ENCODE results near the gene CST1.
"Not testable (repeated sequence)": the region's sequence is repeated elsewhere in the genome, so short reads cannot be mapped to it uniquely, and the experiment has no call there.

Gene CST1

DNA sequence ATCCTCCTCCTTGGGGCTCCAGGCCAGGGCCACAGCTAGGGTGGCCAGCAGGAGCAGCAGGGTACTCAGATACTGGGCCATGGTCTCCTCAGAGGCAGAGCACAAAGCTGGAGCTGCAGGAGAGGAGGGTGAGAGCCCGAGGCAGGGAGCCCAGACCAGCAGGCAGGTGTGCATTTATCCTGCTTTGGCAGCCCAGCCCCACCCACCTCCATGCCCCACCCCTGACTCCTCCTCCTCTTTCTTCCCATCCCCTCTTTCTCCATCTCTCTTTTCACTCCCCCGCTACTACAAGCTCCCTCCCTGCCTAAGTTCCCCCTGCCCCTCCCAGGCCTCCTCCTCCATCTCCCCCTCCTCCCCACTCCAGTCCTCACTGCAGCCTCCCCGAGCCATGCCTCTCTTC is at the start of gene CST1:
TSS of gene CST1 (minus strand) at position 150 of the 400 bp plus-strand sequence. CDS start at position 81, 69 bp downstream.
- not testable (repeated sequence) for DNase-seq (ENCODE audit: low spot score)

GRCh38 chr20:23799216-23799847 is 48.6 kb upstream of the CST1 start:
- peak; percentile 16 for DNase-seq (ENCODE audit: low spot score)

DNA sequence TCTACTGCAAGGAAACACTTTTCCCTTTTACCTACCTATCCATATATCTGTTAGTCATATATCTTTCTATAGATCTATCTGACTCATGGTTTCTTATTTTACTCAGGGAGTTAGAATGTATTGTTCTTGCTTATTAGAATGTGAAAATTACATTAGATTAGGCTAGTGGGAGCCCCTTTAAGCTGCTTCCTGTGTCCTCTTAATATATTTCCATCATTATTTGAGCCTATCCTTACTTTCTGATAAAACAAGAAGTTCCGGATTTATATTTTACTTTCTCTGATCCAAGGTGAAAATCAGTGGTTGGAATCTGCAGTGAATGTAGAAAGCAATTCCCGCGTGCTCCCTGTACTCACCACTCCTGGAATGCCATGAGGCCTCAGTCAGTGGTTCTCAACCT is 44.8 kb upstream of the CST1 start:
- no peak for DNase-seq (ENCODE audit: low spot score)

GRCh38 chr20:23794841-23795240 is 44.1 kb upstream of the CST1 start:
- no peak for DNase-seq (ENCODE audit: low spot score)

DNA sequence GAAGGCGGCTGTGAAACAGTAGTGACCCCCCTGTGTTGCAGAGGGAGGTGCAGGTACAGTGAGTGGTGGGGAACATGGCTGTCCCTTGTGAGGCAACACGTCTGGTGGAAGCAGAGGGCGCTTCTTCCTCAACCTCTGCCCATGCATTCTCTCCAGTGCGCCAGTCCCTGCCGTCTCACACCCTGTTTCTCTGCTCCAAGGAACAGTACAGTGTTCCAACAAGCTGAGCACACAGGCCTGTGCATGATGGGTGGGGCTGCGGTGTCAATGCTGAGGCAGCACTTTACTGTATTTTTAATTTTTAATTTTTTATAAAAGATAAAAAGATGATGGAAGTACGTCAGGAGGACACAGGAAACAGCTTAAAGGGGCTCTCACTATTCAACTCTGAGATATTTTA is 43.3 kb upstream of the CST1 start:
- no peak for DNase-seq (ENCODE audit: low spot score)

GRCh38 chr20:23783447-23783846 is 32.7 kb upstream of the CST1 start:
- DNase-seq (ENCODE audit: low spot score), result no peak

DNA sequence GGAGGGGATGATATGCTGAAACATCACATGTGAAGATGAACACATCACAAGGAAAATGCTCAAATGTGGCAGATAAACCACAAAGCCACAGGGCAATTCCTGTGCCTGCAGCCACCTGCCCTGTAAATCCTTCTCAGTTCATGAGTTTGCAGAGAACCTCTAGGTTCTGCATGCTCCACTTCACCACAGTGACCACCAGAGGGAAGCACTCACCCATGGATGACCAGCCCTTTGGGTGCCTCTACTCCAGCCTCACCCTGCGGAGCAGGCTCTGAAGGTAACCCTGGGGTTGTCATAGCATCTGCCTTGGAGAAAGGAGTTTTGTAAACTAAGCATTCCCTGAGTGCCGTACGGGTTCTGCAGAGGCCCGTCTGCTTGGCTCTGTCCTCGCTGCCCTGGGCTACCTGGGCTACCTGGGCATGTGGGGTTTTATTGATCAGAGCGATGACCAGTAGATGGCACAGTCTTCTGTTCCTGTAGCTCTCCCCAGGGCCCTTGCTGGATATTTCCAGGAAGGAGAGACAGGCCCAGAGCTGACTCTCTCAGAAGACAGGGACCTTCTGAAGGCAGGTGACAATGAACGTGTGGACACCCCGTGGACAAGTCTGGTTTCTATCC is 31.7 kb upstream of the CST1 start:
- peak; percentile 42 for DNase-seq (ENCODE audit: low spot score)

GRCh38 chr20:23778676-23779075 is 27.9 kb upstream of the CST1 start:
- not testable (repeated sequence) for DNase-seq (ENCODE audit: low spot score)

DNA sequence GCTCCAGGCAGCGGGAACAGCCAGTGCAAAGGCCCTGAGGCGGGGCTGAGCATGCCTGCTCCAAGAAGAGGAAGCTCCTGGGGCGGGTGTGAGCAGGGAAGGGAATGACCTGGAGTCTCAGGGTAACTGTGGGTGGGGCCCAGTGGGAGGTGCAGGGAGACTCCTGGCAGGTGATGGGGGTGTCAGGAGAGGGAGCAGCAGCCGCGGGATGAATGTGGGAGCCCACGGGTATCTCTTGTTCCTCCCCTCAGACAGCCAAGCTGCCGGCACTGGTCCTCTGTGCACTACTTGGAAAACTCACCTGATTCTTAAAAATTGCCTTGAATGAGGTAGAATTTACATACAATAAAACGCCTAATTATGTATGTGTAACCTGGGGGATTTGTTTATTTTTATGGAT is 26.6 kb upstream of the CST1 start:
- DNase-seq (ENCODE audit: low spot score), result not testable (repeated sequence)

- no peak for DNase-seq (ENCODE audit: low spot score)
Measured at GRCh38 chr20:23776067-23776771, 25.5 kb upstream of the CST1 start.

DNA sequence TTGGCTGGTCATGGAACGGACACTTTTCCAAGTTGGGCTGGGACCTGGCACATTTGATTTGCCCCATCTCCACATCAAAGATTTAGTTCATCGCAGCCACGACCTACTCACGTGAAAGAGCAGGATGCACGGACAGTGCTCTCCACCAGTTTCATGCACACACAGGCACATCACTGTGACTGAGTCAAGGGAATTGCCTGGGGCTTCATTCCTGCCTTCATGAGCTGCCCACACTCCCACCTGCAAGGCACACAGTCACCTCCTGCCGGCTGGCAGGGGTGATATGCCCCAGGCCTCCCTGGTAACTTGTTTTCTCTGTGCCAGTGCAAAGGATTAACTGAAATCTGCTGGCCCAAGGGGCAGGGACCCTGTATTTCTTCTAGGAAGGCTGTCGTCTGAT is 23.3 kb upstream of the CST1 start:
- no peak for DNase-seq (ENCODE audit: low spot score)

DNA sequence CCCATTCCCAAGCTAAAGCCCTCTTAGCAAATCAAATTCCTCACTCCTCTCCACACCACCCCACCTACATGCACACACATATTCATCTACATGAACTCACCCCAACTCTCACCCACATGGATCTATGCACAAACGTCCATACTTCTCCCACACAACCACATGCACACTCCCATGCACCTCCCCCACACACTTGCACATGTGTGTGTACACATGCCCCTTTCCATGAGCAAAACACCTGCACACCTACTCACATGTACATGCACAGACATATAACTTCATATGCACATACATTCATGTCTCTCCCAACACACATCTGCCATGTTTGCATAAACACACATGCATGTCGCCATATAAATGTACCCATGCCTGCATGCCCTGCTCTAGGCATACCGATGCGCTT is 22.8 kb upstream of the CST1 start:
- DNase-seq (ENCODE audit: low spot score), result no peak

GRCh38 chr20:23773127-23773526 is 22.4 kb upstream of the CST1 start:
- no peak for DNase-seq (ENCODE audit: low spot score)

DNA sequence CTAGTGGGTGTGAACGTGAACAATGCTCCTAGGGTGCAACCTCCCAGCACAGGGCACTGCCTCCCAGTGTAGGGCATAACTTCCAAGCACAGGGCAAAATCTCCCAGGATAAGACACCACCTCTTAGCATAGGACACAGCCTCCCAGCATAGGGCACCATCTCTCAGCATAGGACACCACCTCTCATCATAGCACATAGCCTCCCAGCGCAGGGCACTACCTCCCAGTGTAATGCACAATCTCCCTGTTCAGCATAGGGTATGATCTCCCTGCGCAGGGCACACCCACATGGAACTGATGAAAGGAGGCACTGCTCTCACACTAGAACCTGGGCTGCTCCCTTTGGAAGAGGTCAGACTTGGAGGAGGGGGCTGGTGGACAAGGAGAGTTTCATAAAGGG is 21.3 kb upstream of the CST1 start:
- DNase-seq (ENCODE audit: low spot score), result no peak

DNA sequence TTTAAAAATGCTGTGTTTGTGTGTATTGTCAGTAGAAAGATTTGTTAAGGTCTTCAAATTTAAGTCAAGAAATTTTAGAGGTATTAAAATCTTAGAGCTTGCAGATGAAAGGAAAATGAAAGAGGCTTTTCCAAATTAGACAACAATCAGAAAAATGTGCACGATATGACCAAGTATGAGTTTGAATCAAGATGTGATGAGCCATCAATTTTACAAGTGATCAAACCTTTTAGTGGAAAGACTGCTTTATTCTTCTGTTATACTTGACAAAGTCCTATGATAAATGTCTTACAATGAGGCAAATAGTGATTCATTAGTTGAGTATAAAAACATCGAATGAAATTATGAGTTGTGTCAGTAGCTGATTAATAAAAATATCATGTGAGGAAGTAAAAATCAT is 19.6 kb upstream of the CST1 start:
- no peak for DNase-seq (ENCODE audit: low spot score)

DNA sequence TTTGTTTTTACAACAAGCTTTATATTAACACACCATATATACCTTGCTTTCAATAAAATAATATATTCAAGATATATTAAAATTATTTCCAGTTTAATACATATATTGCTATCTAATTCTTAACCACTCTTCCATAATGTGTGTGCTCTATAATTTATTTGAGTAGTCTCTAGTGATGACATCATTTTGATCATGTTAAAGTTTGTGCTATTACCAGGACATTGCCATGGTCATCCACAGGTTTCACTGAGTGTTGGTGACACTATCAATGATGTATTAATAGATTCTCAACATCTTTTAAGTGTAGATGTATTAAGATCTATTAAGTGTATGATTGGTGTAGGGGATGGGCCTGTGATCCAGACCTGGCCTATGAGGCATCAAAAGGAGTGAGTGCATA is 17.8 kb upstream of the CST1 start:
- not testable (repeated sequence) for DNase-seq (ENCODE audit: low spot score)

- DNase-seq (ENCODE audit: low spot score), result no peak
Measured at GRCh38 chr20:23766531-23766930, 15.8 kb upstream of the CST1 start.

DNA sequence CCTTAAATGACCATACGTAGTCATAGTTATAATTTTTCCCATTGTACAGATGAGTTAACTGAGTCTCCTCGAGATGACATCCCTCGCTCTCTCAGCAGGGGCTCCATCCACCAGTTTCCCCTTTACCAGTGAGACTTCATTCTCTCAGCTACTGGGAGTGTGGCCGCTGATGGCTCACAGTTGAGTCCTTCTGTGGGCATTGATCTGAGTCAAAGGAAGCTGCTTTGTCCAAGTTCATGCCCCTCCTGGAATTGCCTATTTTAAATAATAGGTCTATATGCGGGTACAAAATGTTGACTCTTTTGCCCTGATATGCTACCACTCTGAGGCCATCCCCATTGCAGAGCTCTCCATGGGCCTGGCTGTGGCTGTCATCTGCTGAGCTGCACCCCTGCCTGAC is 14.8 kb upstream of the CST1 start:
- no peak for DNase-seq (ENCODE audit: low spot score)

GRCh38 chr20:23764630-23765029 is 13.9 kb upstream of the CST1 start:
- not testable (repeated sequence) for DNase-seq (ENCODE audit: low spot score)

DNA sequence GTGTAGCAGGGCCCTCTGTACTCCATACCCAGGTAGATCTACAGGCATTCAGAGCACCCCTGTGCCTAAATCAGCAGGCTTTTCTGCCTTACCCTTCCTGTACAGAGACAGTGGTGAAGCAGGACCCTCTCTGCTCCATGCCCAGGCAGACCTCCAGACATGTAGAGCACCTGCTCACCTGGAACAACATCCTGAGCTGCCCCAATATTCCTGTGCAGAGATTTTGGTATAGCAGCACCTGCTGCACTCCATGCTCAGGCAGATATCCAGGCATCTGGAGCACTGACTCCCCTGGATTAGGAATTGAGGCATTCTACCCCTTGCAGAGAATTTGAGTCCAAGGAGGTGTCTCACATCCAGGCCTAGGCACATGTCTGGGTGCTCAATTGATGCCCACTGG is 12.6 kb upstream of the CST1 start:
- no peak for DNase-seq (ENCODE audit: low spot score)

DNA sequence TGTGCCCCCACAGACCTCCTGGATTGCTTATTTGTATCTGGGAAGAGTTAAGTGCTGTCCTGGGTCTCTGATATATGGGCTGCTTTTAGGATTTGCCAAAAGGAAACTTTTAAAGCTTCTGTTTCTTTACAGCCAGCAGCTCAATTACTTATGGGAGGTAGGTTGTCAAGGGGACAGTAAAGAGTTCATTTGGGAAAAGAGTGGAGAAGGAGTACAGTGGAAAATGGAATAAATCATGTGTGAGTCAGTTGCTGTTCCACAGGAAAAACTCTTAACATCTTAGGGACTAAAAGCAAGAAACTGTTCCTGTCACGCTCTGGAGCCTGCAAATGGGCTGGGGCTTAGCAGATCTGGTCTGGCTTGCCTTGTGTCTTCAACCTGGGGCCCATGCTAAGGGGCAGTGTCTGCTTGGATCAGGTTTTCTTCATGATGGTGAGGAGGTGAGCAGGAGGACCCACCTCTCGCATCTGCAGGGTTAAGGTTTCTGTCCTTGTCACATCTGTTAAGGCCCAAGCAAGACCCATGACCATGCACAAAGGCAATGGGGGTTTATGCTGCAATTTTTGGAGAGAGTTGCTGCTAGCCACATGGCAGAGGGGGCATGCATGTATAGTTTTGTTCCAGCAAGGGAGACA is 8.7 kb upstream of the CST1 start:
- DNase-seq (ENCODE audit: low spot score), result no peak

GRCh38 chr20:23756792-23757191 is 6.1 kb upstream of the CST1 start:
- not testable (repeated sequence) for DNase-seq (ENCODE audit: low spot score)

DNA sequence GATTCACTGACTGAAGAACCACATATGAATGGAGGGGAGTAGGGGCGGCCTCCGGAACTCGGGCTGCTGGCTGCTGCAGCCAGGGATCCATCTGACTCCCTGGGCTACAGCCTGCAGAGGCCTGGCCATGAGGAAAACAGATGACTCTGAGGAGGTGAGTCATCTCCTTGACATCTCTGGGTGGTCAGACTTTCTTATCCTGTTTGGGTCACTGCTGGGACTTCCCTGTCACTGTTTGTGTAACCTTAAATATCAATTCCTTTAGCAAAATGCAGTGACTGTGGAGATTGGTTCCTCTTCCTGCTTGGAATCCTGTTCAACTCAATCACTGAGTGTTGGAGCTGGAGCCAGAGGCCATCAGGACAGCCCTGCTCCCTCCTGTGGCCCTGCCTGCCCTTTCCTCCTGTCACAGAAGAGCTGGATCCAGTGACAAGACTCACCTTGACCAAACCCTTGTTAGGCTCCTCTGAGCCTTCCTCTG is 4.4 kb upstream of the CST1 start:
- DNase-seq (ENCODE audit: low spot score), result peak; percentile 56

All from GM03348 (cell line).